SK-N-SH (cell line): Measurements from ENCODE around the gene ENDOV.

Experiments used
- CTCF ChIP-seq: fragments of 200-600 bp; sonication (generic); IDR thresholded peaks from 2 replicates; pipeline ENCODE4 v1.6.1; 2017; ENCODE audit warnings: antibody characterized with exemption, mild to moderate bottlenecking, moderate library complexity
- EP300 ChIP-seq, 2 experiments: IDR thresholded peaks; 2 replicates each; pipeline versions ENCODE4 v1.4.0 to v1.6.1; 2012; ENCODE audit warnings: borderline replicate concordance in 1 of 2, low read depth in 1 of 2, low read length in 1 of 2
- MAX ChIP-seq: IDR thresholded peaks from 2 replicates; pipeline ENCODE4 v1.4.0; 2012; ENCODE audit warnings: low read depth

- TF ChIP-seq CTCF = no peak
- TF ChIP-seq EP300 (IDR thresholded peaks at IDR 0.05; ENCODE audit: borderline replicate concordance in 1 of 2, low read depth in 1 of 2, low read length in 1 of 2) = no peak
- no peak for TF ChIP-seq MAX
Measured at GRCh38 chr17:80429356-80430275, 14.6 kb downstream of the ENDOV start.
